GM23338 (cell line): ENCODE results near the gene MTA1.

Source experiments
- CREB1 ChIP-seq: fragments of 250-450 bp; sonication (Bioruptor Pico); IDR thresholded peaks from 2 replicates; pipeline ENCODE4 v1.5.0; 2020; ENCODE audit warnings: low read depth, mild to moderate bottlenecking, moderate library complexity
- CTCF ChIP-seq, 2 experiments: fragments of 200-600 bp in 1 of 2; sonication (generic) in 1 of 2; conservative IDR thresholded peaks; 2 replicates each; pipeline versions ENCODE4 v1.5.1 to v1.6.1; 2016 to 2017; ENCODE audit warnings: antibody characterized with exemption in 2 of 2, low read depth in 2 of 2, mild to moderate bottlenecking in 2 of 2, moderate library complexity in 1 of 2
- ETS1 ChIP-seq: IDR thresholded peaks from 2 replicates; pipeline ENCODE4 v1.6.1; 2016; ENCODE audit warnings: antibody characterized with exemption
- EZH2 ChIP-seq: fragments of 200-600 bp; sonication (generic); IDR thresholded peaks from one replicate; pipeline ENCODE4 v1.8.0; 2017; ENCODE audit warnings: antibody characterized with exemption, mild to moderate bottlenecking, low read depth; ENCODE audit not compliant: unreplicated experiment
- EZH2phosphoT487 ChIP-seq: fragments of 200-600 bp; sonication (generic); IDR thresholded peaks from one replicate; pipeline ENCODE4 v1.8.1; 2018; ENCODE audit warnings: antibody characterized with exemption; ENCODE audit not compliant: unreplicated experiment
- NANOG ChIP-seq: IDR thresholded peaks from 2 replicates; pipeline ENCODE4 v1.6.1; 2016; ENCODE audit warnings: antibody characterized with exemption, borderline replicate concordance
- POLR2AphosphoS5 ChIP-seq: IDR thresholded peaks from 2 replicates; pipeline ENCODE4 v1.6.1; 2016; ENCODE audit warnings: antibody characterized with exemption, low read depth
- REST ChIP-seq: IDR thresholded peaks from one replicate; pipeline ENCODE4 v1.6.1; 2018; ENCODE audit warnings: antibody characterized with exemption; ENCODE audit not compliant: unreplicated experiment
- STAT1 ChIP-seq: IDR thresholded peaks from one replicate; pipeline ENCODE4 v1.6.1; 2016; ENCODE audit warnings: antibody characterized with exemption; ENCODE audit not compliant: unreplicated experiment
- ZNF114 ChIP-seq: fragments of 250-450 bp; sonication (Bioruptor Pico); IDR thresholded peaks from 2 replicates; pipeline ENCODE4 v1.5.0; 2020; ENCODE audit warnings: mild to moderate bottlenecking, moderate library complexity
- ZNF331 ChIP-seq: fragments of 250-450 bp; sonication (Bioruptor Pico); IDR thresholded peaks from 2 replicates; pipeline ENCODE4 v1.5.0; 2020; ENCODE audit warnings: low read depth, mild to moderate bottlenecking, moderate library complexity

GRCh38 chr14:105482486-105483110, 63.0 kb downstream of the MTA1 start:
- no peak for TF ChIP-seq EZH2
- no peak for TF ChIP-seq CTCF (conservative IDR thresholded peaks at IDR 0.05; ENCODE audit: low read depth in 2 of 2)
- no peak for TF ChIP-seq ETS1
- TF ChIP-seq CREB1 (CRISPR knock-in tag): no peak
- TF ChIP-seq POLR2AphosphoS5: no peak
- no peak for TF ChIP-seq ZNF114
- no peak for TF ChIP-seq EZH2phosphoT487
- TF ChIP-seq REST: no peak
- TF ChIP-seq NANOG: no peak
- TF ChIP-seq STAT1: no peak
- no peak for TF ChIP-seq ZNF331 (CRISPR knock-in tag)
